Skin of body (tissue), 2 donors: ENCODE data around the gene TBC1D24. TPM values are rescaled to one million over a fixed set of nuclear protein-coding genes. Genes with fewer than 3 reads are reported as not detected.
"Not testable (repeated sequence)": the region's sequence is repeated elsewhere in the genome, so short reads cannot be mapped to it uniquely, and the experiment has no call there.

Experiments used
- DNase-seq: peaks from one replicate; lab custom pipeline; 2025; lab: John Stamatoyannopoulos, UW
- total RNA-seq: library from RNA; depleted of rRNA; stranded (reverse); fragments of >200 nt; gene quantifications from one replicate; pipeline ENCODE4 v1.2.3, GENCODE V29; 2014

The TBC1D24 gene
- total RNA-seq, 1 donor from 2014 or later: 8.8 TPM

DNA sequence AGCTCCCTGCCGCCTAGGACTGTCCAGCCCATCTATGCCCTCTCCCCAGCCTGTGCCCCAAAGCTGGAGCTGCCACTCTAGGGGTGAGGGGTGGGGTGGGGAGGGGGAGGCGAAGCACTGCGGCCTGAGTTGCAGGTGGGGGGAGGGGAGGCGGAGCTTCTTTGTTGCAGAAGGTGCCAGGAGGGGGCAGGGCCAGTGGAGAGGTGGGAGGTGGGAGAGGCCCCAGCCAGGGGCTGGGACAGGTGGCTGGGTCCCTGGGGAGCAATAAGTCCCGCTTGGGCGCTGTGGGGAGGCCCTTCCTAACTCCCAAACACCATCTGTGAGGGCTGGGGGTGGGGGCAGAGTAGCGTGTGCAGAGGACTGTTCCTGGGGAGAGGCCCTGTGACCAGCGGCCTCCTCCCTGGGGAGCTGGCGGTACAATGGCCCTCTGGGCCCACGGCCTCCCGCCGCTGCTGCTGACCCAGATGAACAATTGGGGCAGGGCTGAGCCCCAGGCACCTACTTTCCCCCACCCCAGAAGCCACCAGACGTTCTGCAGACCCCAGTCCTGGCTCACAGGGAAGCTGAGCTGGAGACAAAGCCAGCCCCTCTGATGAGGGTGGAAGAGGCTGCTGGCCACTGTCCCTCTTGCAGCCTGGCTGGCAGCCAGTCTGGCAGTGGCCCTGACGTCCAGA lies 6.1 kb upstream of the TBC1D24 start:
- DNase-seq: no peak

DNA sequence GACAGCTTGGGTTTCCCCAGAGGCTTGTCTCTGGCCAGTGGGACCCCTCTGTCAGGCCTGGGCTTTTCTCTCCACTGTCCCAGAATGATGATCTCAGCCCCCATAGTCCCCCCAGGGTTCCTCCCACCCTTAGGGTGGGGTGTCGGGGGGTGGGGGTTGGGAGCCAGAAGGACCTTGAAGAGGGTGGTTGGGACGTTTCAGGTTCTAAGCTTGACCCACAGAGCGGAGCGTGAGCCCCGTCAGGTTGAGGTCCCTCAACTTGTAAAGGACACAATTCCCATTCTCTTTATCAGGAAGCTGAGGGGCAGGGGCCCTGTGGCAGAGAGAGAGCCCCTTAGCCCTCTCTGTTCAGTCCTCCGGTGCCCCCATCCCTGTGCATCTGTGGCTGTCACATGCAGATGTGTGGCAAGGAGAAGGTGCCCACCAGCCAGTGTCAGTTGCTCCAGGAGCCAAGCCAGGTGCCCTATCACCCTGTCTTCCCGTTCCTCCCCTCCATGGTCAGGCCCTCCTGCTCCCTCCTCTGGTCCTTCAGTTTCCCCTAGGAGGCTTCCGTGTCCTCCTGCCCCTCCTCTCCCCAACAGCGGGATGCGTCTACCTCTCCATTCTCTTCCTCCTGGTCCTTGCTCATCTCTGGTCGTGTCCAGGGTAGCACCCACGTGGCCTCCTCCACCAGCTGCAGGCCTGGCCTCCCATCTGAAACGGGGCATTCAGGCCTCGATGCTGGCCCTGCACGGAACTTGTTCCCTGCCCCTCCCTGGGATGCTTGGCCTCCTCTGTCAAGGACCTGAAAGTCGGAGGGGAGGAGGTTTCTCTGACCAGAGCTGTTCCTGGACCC lies 5.3 kb upstream of the TBC1D24 start:
- no peak for DNase-seq

DNA sequence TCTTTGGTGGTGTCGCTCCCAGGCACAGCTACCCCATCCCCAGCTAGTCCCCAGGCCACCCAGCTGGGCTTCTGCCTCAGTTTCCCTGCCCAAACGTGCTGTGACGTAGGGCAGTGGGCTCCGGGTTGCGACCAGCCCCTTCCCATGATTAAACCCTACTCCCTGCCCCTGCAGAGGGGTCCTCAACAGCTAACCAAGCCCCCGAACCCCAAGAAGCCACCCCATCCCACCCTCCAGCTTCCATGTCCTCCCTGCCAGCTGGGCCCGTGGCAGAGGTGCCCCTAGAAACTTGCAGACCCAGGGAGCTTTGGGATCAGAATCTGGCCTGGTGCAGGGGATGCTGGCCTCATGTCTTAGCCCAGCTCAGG lies 4.7 kb upstream of the TBC1D24 start:
- DNase-seq: no peak

DNA sequence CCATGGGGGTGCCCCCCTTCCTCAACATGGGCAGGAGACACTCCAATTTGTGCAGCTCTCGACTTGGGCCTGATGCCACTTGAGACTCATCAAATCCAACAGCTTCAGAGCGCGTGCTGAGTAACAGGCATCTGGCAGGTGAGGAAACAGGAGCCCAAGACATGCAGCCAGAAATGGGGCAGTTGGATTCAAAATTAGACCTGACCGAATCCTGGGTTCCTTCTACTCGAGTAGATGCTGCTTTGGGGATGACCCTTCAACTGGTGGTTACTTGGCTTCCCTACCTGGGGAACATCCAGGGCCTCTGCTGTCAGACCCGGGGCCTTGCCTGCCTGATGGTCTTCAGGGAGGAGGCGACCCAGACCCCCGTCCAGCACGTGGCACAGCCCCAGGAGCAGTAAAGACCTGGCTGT lies 4.3 kb upstream of the TBC1D24 start:
- DNase-seq: no peak

DNA sequence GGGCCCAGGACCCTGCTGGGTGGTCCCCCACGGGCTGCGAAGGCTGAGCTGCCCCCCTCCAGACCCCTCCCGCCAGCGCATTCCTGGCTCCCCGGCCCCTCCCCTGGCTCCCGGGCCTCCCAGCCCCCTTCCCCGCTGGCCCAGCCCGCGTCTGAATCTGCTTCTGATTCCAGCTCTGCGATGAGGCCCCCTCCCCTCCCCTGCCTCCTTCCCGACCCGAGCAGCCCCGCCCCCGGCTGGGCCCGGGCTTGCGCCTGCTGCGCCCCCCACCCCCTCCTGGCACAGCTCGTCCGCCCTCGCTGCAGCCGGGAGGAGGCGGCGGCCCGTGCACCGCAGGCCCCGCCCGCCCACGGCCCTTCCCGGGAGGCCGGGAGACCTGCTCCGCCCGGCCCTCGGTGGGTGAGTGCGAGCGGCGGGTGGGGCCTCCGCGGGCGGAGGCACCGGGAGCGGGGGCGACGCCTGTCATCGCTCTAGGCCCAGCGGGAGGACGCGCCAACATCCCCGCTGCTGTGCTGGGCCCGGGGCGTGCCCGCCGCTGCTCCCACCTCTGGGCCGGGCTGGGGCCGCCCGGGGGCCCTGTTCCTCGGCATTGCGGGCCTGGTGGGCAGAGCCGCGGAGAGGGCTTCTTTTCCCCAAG lies 3.8 kb upstream of the TBC1D24 start, which contains the start of gene NTN3:
NTN3 (plus strand) TSS at position 282 of the 637 bp plus-strand sequence. CDS start 405 bp downstream, outside the sequence.
- DNase-seq: peak; percentile 76

DNA sequence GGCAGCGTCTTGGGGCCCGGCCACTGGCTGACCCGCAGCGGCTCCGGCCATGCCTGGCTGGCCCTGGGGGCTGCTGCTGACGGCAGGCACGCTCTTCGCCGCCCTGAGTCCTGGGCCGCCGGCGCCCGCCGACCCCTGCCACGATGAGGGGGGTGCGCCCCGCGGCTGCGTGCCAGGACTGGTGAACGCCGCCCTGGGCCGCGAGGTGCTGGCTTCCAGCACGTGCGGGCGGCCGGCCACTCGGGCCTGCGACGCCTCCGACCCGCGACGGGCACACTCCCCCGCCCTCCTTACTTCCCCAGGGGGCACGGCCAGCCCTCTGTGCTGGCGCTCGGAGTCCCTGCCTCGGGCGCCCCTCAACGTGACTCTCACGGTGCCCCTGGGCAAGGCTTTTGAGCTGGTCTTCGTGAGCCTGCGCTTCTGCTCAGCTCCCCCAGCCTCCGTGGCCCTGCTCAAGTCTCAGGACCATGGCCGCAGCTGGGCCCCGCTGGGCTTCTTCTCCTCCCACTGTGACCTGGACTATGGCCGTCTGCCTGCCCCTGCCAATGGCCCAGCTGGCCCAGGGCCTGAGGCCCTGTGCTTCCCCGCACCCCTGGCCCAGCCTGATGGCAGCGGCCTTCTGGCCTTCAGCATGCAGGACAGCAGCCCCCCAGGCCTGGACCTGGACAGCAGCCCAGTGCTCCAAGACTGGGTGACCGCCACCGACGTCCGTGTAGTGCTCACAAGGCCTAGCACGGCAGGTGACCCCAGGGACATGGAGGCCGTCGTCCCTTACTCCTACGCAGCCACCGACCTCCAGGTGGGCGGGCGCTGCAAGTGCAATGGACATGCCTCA lies 3.1 kb upstream of the TBC1D24 start:
- DNase-seq: no peak

DNA sequence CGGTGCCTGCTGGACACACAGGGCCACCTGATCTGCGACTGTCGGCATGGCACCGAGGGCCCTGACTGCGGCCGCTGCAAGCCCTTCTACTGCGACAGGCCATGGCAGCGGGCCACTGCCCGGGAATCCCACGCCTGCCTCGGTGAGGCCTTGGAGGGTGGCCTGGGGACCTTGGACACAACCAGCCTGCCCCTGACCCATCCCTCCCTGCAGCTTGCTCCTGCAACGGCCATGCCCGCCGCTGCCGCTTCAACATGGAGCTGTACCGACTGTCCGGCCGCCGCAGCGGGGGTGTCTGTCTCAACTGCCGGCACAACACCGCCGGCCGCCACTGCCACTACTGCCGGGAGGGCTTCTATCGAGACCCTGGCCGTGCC lies 2.5 kb upstream of the TBC1D24 start:
- no peak for DNase-seq

DNA sequence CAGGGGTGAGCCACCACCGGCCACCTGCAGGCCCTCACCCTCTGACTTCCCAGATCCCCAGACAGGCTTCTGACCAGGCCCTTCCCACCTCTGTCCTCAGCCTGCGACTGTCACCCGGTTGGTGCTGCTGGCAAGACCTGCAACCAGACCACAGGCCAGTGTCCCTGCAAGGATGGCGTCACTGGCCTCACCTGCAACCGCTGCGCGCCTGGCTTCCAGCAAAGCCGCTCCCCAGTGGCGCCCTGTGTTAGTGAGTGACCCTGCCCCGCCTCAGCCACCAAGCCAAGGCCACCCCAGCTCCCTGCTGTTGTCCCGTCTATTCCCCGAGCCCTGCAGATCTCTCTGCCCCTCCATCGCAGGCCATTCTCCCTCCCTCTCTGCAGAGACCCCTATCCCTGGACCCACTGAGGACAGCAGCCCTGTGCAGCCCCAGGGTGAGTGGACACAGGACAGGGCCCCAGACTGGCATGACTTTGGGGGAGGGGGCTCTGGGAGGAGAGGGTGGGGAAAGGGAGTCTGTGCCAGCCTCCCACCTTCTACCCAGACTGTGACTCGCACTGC lies 2.0 kb upstream of the TBC1D24 start:
- DNase-seq: no peak

DNA sequence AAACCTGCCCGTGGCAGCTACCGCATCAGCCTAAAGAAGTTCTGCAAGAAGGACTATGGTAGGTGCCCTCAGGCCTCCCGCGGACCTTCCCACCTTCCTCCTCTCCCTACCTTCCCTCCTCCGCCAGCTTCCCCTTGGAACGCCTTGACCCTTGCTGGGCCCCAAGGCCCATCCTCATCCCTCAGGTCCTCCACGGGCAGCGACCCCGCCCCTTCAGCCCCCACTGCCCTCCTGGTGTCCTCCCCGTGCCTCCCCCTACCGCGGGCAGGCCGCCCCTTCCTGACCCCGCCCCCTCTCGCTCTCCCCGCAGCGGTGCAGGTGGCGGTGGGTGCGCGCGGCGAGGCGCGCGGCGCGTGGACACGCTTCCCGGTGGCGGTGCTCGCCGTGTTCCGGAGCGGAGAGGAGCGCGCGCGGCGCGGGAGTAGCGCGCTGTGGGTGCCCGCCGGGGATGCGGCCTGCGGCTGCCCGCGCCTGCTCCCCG lies 1.4 kb upstream of the TBC1D24 start:
- DNase-seq: no peak

DNA sequence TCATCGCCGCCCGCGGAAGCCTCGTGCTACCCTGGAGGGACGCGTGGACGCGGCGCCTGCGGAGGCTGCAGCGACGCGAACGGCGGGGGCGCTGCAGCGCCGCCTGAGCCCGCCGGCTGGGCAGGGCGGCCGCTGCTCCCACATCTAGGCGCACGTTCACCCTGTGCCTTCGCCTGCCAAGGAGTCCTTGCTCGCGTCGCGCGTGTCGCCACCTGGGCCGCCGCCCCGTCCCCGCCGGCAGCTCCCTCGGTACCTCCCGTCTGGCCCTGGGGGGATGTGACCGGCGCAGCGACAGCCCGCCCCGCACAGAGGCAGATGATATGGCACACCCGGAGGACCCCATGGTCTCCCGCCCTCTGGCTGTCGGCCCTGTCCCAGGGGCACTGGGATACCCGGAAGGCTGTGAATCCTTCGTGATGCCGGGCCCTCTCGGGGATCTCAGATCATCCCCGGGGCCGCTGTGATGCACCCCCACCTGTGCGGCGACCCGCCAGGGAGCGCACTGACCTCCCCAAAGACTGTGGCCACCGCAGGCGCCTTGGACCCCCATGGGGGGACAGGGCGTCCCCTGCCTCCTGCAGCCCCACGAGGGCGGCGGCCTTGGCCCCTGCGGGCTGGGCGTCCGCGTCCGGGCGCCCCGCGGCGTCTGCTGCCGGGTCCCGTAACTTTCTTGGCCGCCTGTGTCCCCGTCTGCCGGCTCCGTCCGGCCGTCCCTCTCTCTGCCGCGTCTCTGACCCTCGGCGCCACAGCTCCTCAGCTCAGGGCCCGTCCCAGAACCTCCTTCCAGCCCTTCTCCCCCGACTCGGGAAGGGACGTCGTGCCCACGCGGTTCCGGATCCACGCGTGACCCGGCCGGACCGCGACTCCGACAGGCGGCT lies 689 bp upstream of the TBC1D24 start:
- DNase-seq: peak; percentile 22

DNA sequence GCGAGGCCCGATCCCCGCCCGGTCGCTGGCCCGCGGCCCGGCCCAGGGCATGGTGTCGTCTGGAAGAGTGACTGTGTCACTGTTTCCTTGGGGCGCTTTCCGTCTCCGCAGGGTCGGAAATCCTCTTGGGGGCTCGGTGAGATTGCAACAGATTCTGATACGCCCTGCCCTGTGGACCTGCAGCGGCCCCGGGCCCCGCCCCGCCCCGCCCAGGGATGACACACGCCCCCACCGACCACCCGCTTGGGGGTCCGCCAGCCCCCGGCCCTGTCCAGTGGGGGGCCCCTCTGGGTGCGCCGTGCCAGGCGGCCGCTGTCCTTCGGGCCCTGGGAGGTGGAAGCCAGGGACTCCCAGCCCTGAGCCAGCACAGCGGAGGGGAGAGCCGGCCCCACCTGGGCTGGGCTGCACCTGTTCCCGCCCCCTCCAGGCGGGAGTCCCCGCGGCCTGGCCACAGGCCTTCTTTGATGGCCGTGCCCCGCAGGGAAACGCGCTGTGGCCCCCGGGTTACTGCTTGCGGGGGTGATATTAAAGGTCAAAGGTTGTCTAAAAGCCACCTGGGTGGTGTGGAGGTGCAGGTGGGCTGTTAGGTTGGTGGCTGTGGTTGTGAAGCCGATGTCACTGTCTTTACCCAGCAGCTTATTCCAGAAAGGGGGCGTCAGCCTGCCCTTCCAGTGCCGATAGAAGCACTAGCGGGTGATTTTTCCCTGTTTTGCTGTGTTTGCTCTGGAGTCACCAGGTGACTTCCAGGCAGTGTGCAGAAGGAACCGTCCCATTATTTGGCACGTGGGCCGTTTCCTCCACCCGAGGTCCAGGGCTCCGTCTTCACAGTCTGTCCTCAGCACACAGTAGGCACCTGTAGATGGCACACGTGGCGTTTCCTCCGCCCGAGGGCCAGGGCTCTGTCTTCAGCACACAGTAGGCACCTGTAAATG lies 752 bp downstream of the TBC1D24 start:
- DNase-seq: no peak

DNA sequence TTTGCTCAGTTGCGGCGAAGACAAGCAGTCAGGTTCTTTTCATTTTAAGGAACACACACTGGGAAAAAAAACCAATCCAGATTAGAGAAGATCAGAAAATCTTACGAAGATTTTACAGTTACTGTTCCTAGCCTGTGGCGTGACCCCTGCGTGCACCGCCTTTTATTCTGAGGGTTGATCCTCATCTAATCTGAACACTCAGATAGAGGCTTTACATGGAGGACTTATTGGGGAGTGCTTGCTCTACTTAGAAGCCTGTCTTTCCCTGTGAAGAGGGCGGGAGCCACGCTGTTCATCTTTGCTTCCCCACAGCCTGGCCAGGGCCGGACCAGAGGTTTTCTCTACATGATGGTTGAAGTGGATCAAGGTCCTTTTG lies 1.4 kb downstream of the TBC1D24 start:
- no peak for DNase-seq

DNA sequence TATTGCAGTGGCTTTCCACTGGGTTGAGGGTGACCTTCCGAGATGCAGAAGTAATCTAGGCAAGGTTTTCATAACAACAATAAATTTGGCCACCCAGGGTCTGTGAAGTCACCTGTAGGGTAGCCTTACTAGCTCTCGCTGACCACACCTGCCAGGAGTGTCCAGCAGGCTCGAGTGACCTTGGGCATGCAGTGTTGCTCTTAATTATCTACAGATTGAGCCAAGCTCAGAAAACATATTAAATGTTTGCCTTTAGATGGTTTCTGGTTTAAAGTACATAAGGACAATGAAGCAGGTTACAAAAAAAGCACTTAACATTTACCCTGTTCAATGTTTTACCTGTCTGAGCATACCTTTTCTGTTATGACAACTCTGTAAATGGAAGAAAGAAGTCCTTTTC lies 1.8 kb downstream of the TBC1D24 start:
- no peak for DNase-seq

DNA sequence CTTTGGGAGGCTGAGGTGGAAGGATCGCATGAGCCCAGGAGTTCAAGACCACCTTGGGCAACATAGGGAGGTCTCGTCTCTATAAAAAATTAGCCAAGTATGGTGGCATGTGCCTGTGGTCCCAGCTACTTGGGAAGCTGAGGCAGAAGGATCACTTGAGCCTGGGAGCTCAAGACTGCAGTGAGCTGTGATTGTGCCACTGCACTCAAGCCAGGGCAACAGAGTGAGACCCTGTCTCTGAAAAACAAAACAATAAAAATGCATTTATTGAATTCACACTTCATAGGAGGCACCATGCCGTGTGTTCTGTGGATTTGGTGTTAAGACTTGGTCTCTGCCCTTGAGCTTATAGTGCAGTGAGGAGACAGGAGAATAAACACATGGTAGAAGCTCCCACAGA lies 2.4 kb downstream of the TBC1D24 start:
- no peak for DNase-seq

DNA sequence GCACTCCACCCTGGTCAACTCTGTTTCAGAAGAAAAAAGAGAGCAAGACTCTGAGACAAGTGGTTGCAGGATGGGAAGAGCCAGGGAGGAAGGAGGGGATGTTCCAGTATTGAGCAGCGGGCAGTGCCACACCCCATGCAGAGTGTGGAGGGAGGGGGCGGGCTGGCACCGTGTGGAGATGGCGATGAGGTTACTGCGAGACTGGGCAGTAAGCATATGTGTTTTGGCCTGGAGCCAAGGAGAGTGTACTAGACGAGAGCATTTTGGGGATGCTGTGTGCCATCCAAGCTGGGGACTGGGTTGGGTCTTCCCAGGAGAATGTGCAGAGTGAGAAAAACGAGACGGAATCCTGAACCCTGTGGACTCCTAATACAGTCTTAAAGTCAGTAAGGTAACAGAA lies 3.4 kb downstream of the TBC1D24 start:
- DNase-seq: no peak

DNA sequence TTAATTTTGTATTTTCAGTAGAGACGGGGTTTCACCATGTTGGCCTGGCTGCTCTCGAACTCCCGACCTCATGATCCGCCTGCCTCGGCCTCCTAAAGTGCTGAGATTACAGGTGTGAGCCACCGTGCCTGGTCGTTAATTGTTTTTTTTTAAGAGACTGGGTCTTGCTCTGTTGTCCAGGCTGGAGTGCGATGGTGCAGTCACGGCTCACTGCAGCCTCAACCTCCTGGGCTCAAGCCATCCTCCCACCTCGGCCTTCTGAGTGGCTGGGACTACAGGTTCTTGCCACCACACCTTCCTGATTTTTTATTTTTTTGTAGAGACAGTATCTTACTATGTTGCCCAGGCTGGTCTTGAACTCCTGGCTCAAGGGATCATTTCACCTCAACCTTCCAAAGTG lies 5.1 kb downstream of the TBC1D24 start:
- not testable (repeated sequence) for DNase-seq

DNA sequence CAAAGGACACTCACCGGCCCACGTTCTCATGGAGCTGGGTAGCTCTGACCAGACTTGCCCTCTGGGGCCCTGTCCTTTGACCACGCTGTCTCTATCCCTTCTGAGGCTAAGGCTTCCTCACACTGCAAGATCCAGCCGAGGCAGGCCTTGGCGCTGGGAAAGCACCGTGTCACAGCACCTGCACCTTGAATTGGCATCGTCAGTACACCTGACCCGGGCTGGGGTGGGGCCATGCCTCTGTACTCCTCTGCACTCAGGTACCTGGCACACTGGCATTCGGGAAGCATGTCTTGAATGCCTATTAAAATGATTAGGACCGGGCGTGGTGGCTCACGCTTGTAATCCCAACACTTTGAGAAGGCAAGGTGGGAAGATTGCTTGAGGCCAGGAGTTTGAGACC lies 6.0 kb downstream of the TBC1D24 start:
- no peak for DNase-seq

DNA sequence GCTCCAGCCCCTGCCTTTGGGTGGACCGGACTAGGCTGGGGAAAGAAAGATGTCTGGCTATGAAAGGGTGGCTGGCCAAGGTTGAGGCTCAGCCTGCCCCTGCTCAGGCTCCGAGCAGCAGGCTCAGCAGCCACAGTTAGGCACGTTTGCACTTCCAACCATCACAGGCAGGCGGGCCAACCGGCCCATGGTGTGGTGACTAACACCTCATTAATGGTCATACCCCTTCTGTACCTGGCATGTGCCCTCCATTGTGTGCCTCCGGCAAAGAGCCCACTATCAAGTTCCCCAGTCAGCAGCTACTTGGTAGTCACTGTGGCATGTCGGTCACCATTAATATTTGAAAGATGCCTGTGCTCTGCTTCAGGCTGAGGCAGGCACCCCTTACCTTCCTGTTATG lies 6.7 kb downstream of the TBC1D24 start:
- DNase-seq: no peak

DNA sequence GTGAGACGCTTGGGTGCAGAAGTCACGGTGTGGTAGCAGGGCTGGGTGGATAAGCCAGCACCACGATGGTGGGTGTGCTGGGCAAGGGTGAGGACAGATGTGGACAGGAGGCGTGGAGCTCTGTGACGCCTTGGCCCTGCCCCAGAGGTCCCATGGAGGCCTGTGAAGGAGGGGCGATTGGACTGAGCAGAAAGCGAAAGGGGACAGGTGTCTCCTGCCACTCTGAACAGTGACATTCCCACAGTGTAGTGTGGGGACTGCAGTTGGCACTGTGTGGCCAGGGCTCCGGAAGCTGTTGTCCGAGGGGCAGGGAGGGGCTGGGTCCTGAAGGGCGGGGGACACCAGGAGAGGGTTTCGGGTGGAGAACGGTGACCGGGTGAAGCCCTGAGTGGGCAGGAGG lies 7.3 kb downstream of the TBC1D24 start:
- DNase-seq: no peak
